ENCODE data around the gene ABHD12.
"Not testable (repeated sequence)": the region's sequence is repeated elsewhere in the genome, so short reads cannot be mapped to it uniquely, and the experiment has no call there.

The ABHD12 gene

GRCh38 chr20:25314497-25315417 is 75.9 kb downstream of the ABHD12 start:
- TF ChIP-seq CTCF (IDR thresholded peaks at IDR 0.05; ENCODE audit: insufficient read depth, low read length, poor library complexity, severe bottlenecking) (no peak), EZH2phosphoT487 (conservative IDR thresholded peaks at IDR 0.05; ENCODE audit: low read length) (no peak)

GRCh38 chr20:25313593-25313992 is 77.0 kb downstream of the ABHD12 start:
- no peak overlapping the region for H3K4me2 ChIP-seq (ENCODE audit: low read depth, low read length, poor library complexity, severe bottlenecking)
- no peaks in the 10 kb centered on the region for H4K20me1 ChIP-seq (ENCODE audit: low read depth, low read length)
- TF ChIP-seq CTCF (IDR thresholded peaks at IDR 0.05; ENCODE audit: insufficient read depth, low read length, poor library complexity, severe bottlenecking) (no peak), EZH2phosphoT487 (conservative IDR thresholded peaks at IDR 0.05; ENCODE audit: low read length) (no peak)

More at GRCh38 chr20:25314497-25315417, 75.9 kb downstream of the ABHD12 start:
- no peaks in the 10 kb centered on the region for H4K20me1 ChIP-seq (ENCODE audit: low read depth, low read length)
- H3K4me2 ChIP-seq (ENCODE audit: low read depth, low read length, poor library complexity, severe bottlenecking), result no peak overlapping the region
- H3K4me3 ChIP-seq (ENCODE audit: insufficient read depth, low read length, poor library complexity, severe bottlenecking), result no peak overlapping the region
- H3K79me2 ChIP-seq (ENCODE audit: insufficient read depth, low read length), result no peaks in the 10 kb centered on the region
- H3K9ac ChIP-seq (ENCODE audit: low read length), result no peak overlapping the region
- H3K36me3 ChIP-seq (ENCODE audit: low read length), result no peaks in the 10 kb centered on the region
- no peak overlapping the region for H3K27ac ChIP-seq (ENCODE audit: low read depth, low read length)
- H3K9me3 ChIP-seq (ENCODE audit: insufficient read depth, low read length), result no peaks in the 10 kb centered on the region
- no peaks in the 10 kb centered on the region for H3K27me3 ChIP-seq (ENCODE audit: low read length)
- H3F3A ChIP-seq (ENCODE audit: insufficient read depth), result peaks cover 3% of the 10 kb centered on the region; the same call in 1 of the 2 replicates
- no peak overlapping the region for H2AFZ ChIP-seq (ENCODE audit: low read depth, low read length, severe bottlenecking)
- H3K9me2 ChIP-seq (replicated peaks; ENCODE audit: insufficient read depth, low read length), result no peaks in the 10 kb centered on the region

GRCh38 chr20:25312716-25313115 is 77.9 kb downstream of the ABHD12 start:
- not testable (repeated sequence) for H3K4me3 ChIP-seq (ENCODE audit: insufficient read depth, low read length, poor library complexity, severe bottlenecking); H3K9me3 ChIP-seq (ENCODE audit: insufficient read depth, low read length); H3K9me2 ChIP-seq (replicated peaks; ENCODE audit: insufficient read depth, low read length); H3K9ac ChIP-seq (ENCODE audit: low read length); H3K79me2 ChIP-seq (ENCODE audit: insufficient read depth, low read length); H4K20me1 ChIP-seq (ENCODE audit: low read depth, low read length); H3K36me3 ChIP-seq (ENCODE audit: low read length); H3K27me3 ChIP-seq (ENCODE audit: low read length); H2AFZ ChIP-seq (ENCODE audit: low read depth, low read length, severe bottlenecking); H3K4me2 ChIP-seq (ENCODE audit: low read depth, low read length, poor library complexity, severe bottlenecking); H3K27ac ChIP-seq (ENCODE audit: low read depth, low read length); H3F3A ChIP-seq (ENCODE audit: insufficient read depth)

More at GRCh38 chr20:25313593-25313992, 77.0 kb downstream of the ABHD12 start:
- Histone ChIP-seq H3K79me2 (ENCODE audit: insufficient read depth, low read length) (no peaks in the 10 kb centered on the region), H3K27me3 (ENCODE audit: low read length) (no peaks in the 10 kb centered on the region), H3K9me3 (ENCODE audit: insufficient read depth, low read length) (no peaks in the 10 kb centered on the region), H3F3A (ENCODE audit: insufficient read depth) (peaks cover 3% of the 10 kb centered on the region; the same call in 1 of the 2 replicates), H3K36me3 (ENCODE audit: low read length) (no peaks in the 10 kb centered on the region), H3K4me3 (ENCODE audit: insufficient read depth, low read length, poor library complexity, severe bottlenecking) (no peak overlapping the region), H3K9me2 (replicated peaks; ENCODE audit: insufficient read depth, low read length) (no peaks in the 10 kb centered on the region), H3K9ac (ENCODE audit: low read length) (no peak overlapping the region), H2AFZ (ENCODE audit: low read depth, low read length, severe bottlenecking) (no peak overlapping the region), H3K27ac (ENCODE audit: low read depth, low read length) (no peak overlapping the region)

All from SU-DHL-6 (cell line).